Measurements from ENCODE around the gene TUB. TPM values are rescaled to one million over a fixed set of nuclear protein-coding genes. Genes with fewer than 3 reads are reported as not detected.

Gene TUB
- total and polyA plus RNA-seq, 2 donors (not counting 1 experiment from before 2014, with no cell fraction given) = 0.06 to 0.10 TPM

- ChIA-PET POLR2A (no interaction called here), CTCF (interaction anchor here (6.1 kb wide), 1 partner anchor 12 kb away, joined by 35 read pairs; no protein-coding TSS in a partner anchor)
- Histone ChIP-seq H3K36me3 (replicated peaks in 1 of 2; ENCODE audit: control extremely low read depth in 1 of 2, control insufficient read depth in 1 of 2, extremely low read depth in 1 of 2, insufficient read depth in 2 of 2, low read length in 1 of 2) (peaks cover 0 to 50% of the 10 kb centered on the region in 2 experiments), H3K4me3 (ENCODE audit: control extremely low read depth in 1 of 5, extremely low read depth in 1 of 5, insufficient read depth in 1 of 5, low read depth in 2 of 5, low read length in 4 of 5) (no peak overlapping the region), H3K9me3 (ENCODE audit: control extremely low read depth in 1 of 3, control insufficient read depth in 2 of 3, insufficient read depth in 1 of 3, low read length in 2 of 3) (peaks cover 0 to 14% (median 0%) of the 10 kb centered on the region in 3 donors), H3K4me2 (replicated peaks; ENCODE audit: low read depth, low read length, poor library complexity, severe bottlenecking) (no peak overlapping the region), H2AFZ (ENCODE audit: insufficient read depth, low read depth, low read length, poor library complexity, severe bottlenecking) (no peak overlapping the region), H4K20me1 (ENCODE audit: control insufficient read depth, insufficient read depth, low read length, poor library complexity, severe bottlenecking) (peaks cover 10% of the 10 kb centered on the region), H3K79me2 (ENCODE audit: control insufficient read depth, insufficient read depth, low read length) (no peaks in the 10 kb centered on the region), H3K9ac (ENCODE audit: low read length) (no peak overlapping the region), H3K4me1 (ENCODE audit: control insufficient read depth in 2 of 2, insufficient read depth in 2 of 2, low read length in 2 of 2) (no peaks in the 10 kb centered on the region), H3K27ac (ENCODE audit: low read length in 2 of 2) (no peak overlapping the region), H3K27me3 (replicated peaks in 1 of 4; ENCODE audit: control extremely low read depth in 1 of 4, control insufficient read depth in 3 of 4, insufficient read depth in 4 of 4, low read length in 3 of 4) (no peaks in the 10 kb centered on the region)
- TF ChIP-seq, protein P1, sequence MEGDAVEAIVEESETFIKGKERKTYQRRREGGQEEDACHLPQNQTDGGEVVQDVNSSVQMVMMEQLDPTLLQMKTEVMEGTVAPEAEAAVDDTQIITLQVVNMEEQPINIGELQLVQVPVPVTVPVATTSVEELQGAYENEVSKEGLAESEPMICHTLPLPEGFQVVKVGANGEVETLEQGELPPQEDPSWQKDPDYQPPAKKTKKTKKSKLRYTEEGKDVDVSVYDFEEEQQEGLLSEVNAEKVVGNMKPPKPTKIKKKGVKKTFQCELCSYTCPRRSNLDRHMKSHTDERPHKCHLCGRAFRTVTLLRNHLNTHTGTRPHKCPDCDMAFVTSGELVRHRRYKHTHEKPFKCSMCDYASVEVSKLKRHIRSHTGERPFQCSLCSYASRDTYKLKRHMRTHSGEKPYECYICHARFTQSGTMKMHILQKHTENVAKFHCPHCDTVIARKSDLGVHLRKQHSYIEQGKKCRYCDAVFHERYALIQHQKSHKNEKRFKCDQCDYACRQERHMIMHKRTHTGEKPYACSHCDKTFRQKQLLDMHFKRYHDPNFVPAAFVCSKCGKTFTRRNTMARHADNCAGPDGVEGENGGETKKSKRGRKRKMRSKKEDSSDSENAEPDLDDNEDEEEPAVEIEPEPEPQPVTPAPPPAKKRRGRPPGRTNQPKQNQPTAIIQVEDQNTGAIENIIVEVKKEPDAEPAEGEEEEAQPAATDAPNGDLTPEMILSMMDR (IDR thresholded peaks at IDR 0.05) = no peak
- ATAC-seq (ENCODE audit: low read depth) (no peak), DNase-seq (no peak)
- Mint-ChIP-seq H3K4me3 (no peak overlapping the region), H3K27me3 (no peaks in the 10 kb centered on the region), H3K4me1 (no peaks in the 10 kb centered on the region), H3K9me3 (ENCODE audit: insufficient read depth) (peaks cover 10% of the 10 kb centered on the region), H3K27ac (no peak overlapping the region)
- WGBS (ENCODE audit: insufficient coverage) = 98% methylated on average over 6 of the region's 8 CpGs
- intact Hi-C loops (cut with micrococcal nuclease) = no loop called here
Observed at GRCh38 chr11:8111636-8112035, 30.6 kb downstream of the TUB start.

GRCh38 chr11:8122173-8122764, 41.3 kb downstream of the TUB start:
- DNase-seq = no peak
- Histone ChIP-seq H3K27me3 (replicated peaks in 1 of 4; ENCODE audit: control extremely low read depth in 1 of 4, control insufficient read depth in 3 of 4, insufficient read depth in 4 of 4, low read length in 3 of 4) (no peaks in the 10 kb centered on the region), H3K4me1 (ENCODE audit: control insufficient read depth in 2 of 2, insufficient read depth in 2 of 2, low read length in 2 of 2) (no peaks in the 10 kb centered on the region), H3K79me2 (ENCODE audit: control insufficient read depth, insufficient read depth, low read length) (no peaks in the 10 kb centered on the region), H3K9me3 (ENCODE audit: control extremely low read depth in 1 of 3, control insufficient read depth in 2 of 3, insufficient read depth in 1 of 3, low read length in 2 of 3) (no peaks in the 10 kb centered on the region), H3K4me3 (ENCODE audit: control extremely low read depth in 1 of 5, extremely low read depth in 1 of 5, insufficient read depth in 1 of 5, low read depth in 2 of 5, low read length in 4 of 5) (no peak overlapping the region), H3K9ac (ENCODE audit: low read length) (no peak overlapping the region), H3K36me3 (replicated peaks in 1 of 2; ENCODE audit: control extremely low read depth in 1 of 2, control insufficient read depth in 1 of 2, extremely low read depth in 1 of 2, insufficient read depth in 2 of 2, low read length in 1 of 2) (peaks cover 0 to 8% of the 10 kb centered on the region in 2 experiments), H2AFZ (ENCODE audit: insufficient read depth, low read depth, low read length, poor library complexity, severe bottlenecking) (no peak overlapping the region), H3K27ac (ENCODE audit: low read length in 2 of 2) (no peak overlapping the region), H3K4me2 (replicated peaks; ENCODE audit: low read depth, low read length, poor library complexity, severe bottlenecking) (no peak overlapping the region), H4K20me1 (ENCODE audit: control insufficient read depth, insufficient read depth, low read length, poor library complexity, severe bottlenecking) (no peaks in the 10 kb centered on the region)
- H3K4me3 Mint-ChIP-seq = no peak overlapping the region
- no CpG with 5 or more reads among the region's 1 CpG for WGBS (ENCODE audit: insufficient coverage)
- TF ChIP-seq, protein P1 (IDR thresholded peaks at IDR 0.05) = no peak
- no peak for TF ChIP-seq EZH2 (IDR thresholded peaks at IDR 0.05; ENCODE audit: borderline replicate concordance, insufficient read depth, low read depth, low read length, poor library complexity, severe bottlenecking)
- no peak overlapping the region for H3K27ac Mint-ChIP-seq
- H3K27me3 Mint-ChIP-seq = no peaks in the 10 kb centered on the region
- peaks cover 3% of the 10 kb centered on the region for H3K9me3 Mint-ChIP-seq (ENCODE audit: insufficient read depth)
- ChIA-PET POLR2A (no interaction called here), CTCF (interaction anchor here (0.7 to 1.8 kb wide), 2 partner anchors 23 to 50 kb away, joined by 3 to 7 read pairs; no protein-coding TSS in a partner anchor)
- intact Hi-C loops (cut with micrococcal nuclease) = no loop called here
- no peak for ATAC-seq (ENCODE audit: low read depth)
- no peaks in the 10 kb centered on the region for H3K4me1 Mint-ChIP-seq

All from B cell (primary cell).